Heart right ventricle (tissue), 16 donors: ENCODE measurements around the gene GAN. TPM values are rescaled to one million over a fixed set of nuclear protein-coding genes. Genes with fewer than 3 reads are reported as not detected.

Source experiments
- ATAC-seq, 8 donors: fragments of 200-7000 bp; cut with Tn5 transposase; one replicate each; pipeline ENCODE4 v1.9.1; 2020; ENCODE audit warnings: mild to moderate bottlenecking in 8 of 8, moderate library complexity in 8 of 8, moderate number of reproducible peaks in 1 of 8
- DNase-seq, 2 donors: peaks; one replicate each; pipeline ENCODE4 v3.0.0-alpha.2; 2020
- H3K27ac ChIP-seq, 10 donors: fragments of 200-600 bp; sonication (generic) in 2 of 10; one replicate each; pipeline versions ENCODE4 v1.5.0 to v1.8.0; 2020 to 2022; ENCODE audit warnings: mild to moderate bottlenecking in 3 of 10
- H3K27me3 ChIP-seq, 7 donors: fragments of 200-600 bp; one replicate each; pipeline ENCODE4 v1.8.0; 2021 to 2022; ENCODE audit warnings: mild to moderate bottlenecking in 2 of 7
- H3K36me3 ChIP-seq, 9 donors: fragments of 200-600 bp; sonication (generic) in 1 of 9; one replicate each; pipeline versions ENCODE4 v1.5.0 to v1.8.0; 2020 to 2022; ENCODE audit warnings: mild to moderate bottlenecking in 2 of 9
- H3K4me1 ChIP-seq, 9 donors: fragments of 200-600 bp; sonication (generic) in 1 of 9; one replicate each; pipeline versions ENCODE4 v1.5.0 to v1.8.0; 2020 to 2022; ENCODE audit warnings: mild to moderate bottlenecking in 4 of 9
- H3K4me3 ChIP-seq, 10 donors: fragments of 200-600 bp; sonication (generic) in 2 of 10; one replicate each; pipeline versions ENCODE4 v1.5.0 to v1.8.0; 2020 to 2022; ENCODE audit warnings: mild to moderate bottlenecking in 7 of 10, moderate library complexity in 2 of 10
- H3K9me3 ChIP-seq, 11 donors: fragments of 200-600 bp in 10 of 11; sonication (generic) in 2 of 11; one replicate each; pipeline versions ENCODE4 v1.5.0 to v1.8.0; 2013 to 2022; ENCODE audit warnings: mild to moderate bottlenecking in 2 of 11, control low read depth in 1 of 11, moderate library complexity in 1 of 11
- CTCF ChIP-seq, 9 donors: fragments of 200-600 bp; sonication (generic) in 2 of 9; IDR thresholded peaks; one replicate each; pipeline versions ENCODE4 v1.5.0 to v1.8.0; 2021 to 2022; ENCODE audit warnings: antibody characterized with exemption in 9 of 9, mild to moderate bottlenecking in 5 of 9, moderate library complexity in 1 of 9
- WGBS, 2 donors: extraction: QIAGEN DNeasy Blood & Tissue Kit; methylation state at CpG; one replicate each; pipeline ENCODE4 v1.1.7; 2013; ENCODE audit warnings: inconsistent platforms in 1 of 2; 5-methylcytosine and 5-hydroxymethylcytosine counted together
- intact Hi-C, 10 donors: fragments of 100-400 bp; cut with DNase I; formaldehyde crosslinking; loops; one replicate each; pipeline versions ENCODE4 v1.11.1 to v1.14.2; 2022
- polyA plus RNA-seq, 2 donors: library from polyadenylated mRNA; stranded (reverse); fragments of 200-250 nt; gene quantifications; one replicate each; pipeline ENCODE4 v1.2.3, GENCODE V29; 2013
- total RNA-seq, 10 donors: library from RNA; stranded (reverse); fragmentation: NEBNext Ultra II Directional in 3 of 10; extraction: Animal tissue kit (Norgen Biotek cat#: 25700) in 3 of 10; gene quantifications; one replicate each; pipeline versions ENCODE4 v1.2.1 to v1.2.4, GENCODE V29; 2021 to 2023
- donor health status: Arrhythmogenic right ventricular cardiomyopathy.
- donor health status: ischemic (EF 13 %, LVEDD 7.1; RV severe dilation, severe dysfunction).
- donor health status: healthy with polysubstance abuse.
- donor health status: DM: no; HTN: yes; CAD: no.
- donor health status: DM: no; HTN: no; CAD: no.
- donor health status: ischemic (EF 25% LVEDD 6.9; RV normal size, moderate dysfunction).
- donor health status: ischemic (EF 25% LVEDD 5.7; RV mildly dilated, moderate dysfunction).
- donor health status: healthy.
- donor health status: DM: yes; HTN: yes; CAD: no.
- donor health status: Ischemic cardiomyopathy.
- donor health status: ischemic (EF 35%, LVEDD 5.7; RV mildly dilated, moderate dysfunction).
- donor health status: nonischemic (EF 11% LVEDD 7.7; RV severe dilation, severe dysfunction).
- donor health status: DM: yes; HTN: yes; CAD: no.
- donor health status: PGD.
- donor health status: ischemic (EF 29% LVEDD 5.4; RV normal size, mild dysfunction).
- donor health status: nonischemic (EF 23%, LVEDD 6.1; RV moderate dilation, normal function).

The GAN gene
- total and polyA plus RNA-seq, 12 donors = 0.94 to 17.7 (median 12.2) TPM

- DNase-seq = no peak
- H3K27me3 ChIP-seq = no peaks in the 10 kb centered on the region
- H3K36me3 ChIP-seq = peaks cover 0 to 75% (median 12%) of the 10 kb centered on the region in 9 donors
- TF ChIP-seq CTCF (IDR thresholded peaks at IDR 0.05) = no peak
- no peak for ATAC-seq
- no peaks in the 10 kb centered on the region for H3K9me3 ChIP-seq
- H3K4me3 ChIP-seq = no peak overlapping the region
- H3K27ac ChIP-seq = peak overlapping the region in 2 of 10 donors; percentile 10 to 33
- WGBS, 2 donors = 83 to 88% methylated on average over 4 of the region's 4 CpGs
- H3K4me1 ChIP-seq = peaks cover 0 to 63% (median 12%) of the 10 kb centered on the region in 9 donors
- intact Hi-C loops = loop anchor here in 7 of 10 donors (2.0 to 10.0 kb wide), 8 partner anchors 31 to 515 kb away; no protein-coding TSS in a partner anchor
These were observed 55.2 kb downstream of the GAN start for GRCh38 chr16:81369888-81370504.

- intact Hi-C loops = no loop called here
- H3K27ac ChIP-seq = no peak overlapping the region
- TF ChIP-seq CTCF (IDR thresholded peaks at IDR 0.05) = no peak
- H3K4me3 ChIP-seq = no peak overlapping the region
- H3K4me1 ChIP-seq = peaks cover 0 to 65% (median 12%) of the 10 kb centered on the region in 9 donors
- WGBS, 2 donors = 65 to 74% methylated on average over 1 of the region's 1 CpG
- H3K36me3 ChIP-seq = peaks cover 0 to 74% (median 4%) of the 10 kb centered on the region in 9 donors
- no peak for ATAC-seq
- H3K27me3 ChIP-seq = no peaks in the 10 kb centered on the region
- no peak for DNase-seq
- no peaks in the 10 kb centered on the region for H3K9me3 ChIP-seq
These were observed 56.3 kb downstream of the GAN start for GRCh38 chr16:81371106-81371505.

- peak in 1 of 2 donors; percentile 27 for DNase-seq
- Histone ChIP-seq H3K36me3 (peaks cover 0 to 76% (median 23%) of the 10 kb centered on the region in 9 donors), H3K27ac (peak overlapping the region in 5 of 10 donors; percentile 23 to 72 (median 65)), H3K27me3 (no peaks in the 10 kb centered on the region), H3K9me3 (no peaks in the 10 kb centered on the region), H3K4me1 (peaks cover 0 to 36% (median 0%) of the 10 kb centered on the region in 9 donors), H3K4me3 (no peak overlapping the region)
- intact Hi-C loops = no loop called here
- peak in 6 of 8 donors; percentile 55 to 72 (median 60) for ATAC-seq
- TF ChIP-seq CTCF (IDR thresholded peaks at IDR 0.05) = no peak
- WGBS, 2 donors = 37 to 45% methylated on average over 3 of the region's 3 CpGs
These were observed 59.8 kb downstream of the GAN start for GRCh38 chr16:81374550-81374949.

GRCh38 chr16:81376880-81377279 is 62.1 kb downstream of the GAN start:
- no peak overlapping the region for H3K27ac ChIP-seq
- no peak overlapping the region for H3K4me3 ChIP-seq
- H3K9me3 ChIP-seq = no peaks in the 10 kb centered on the region
- no peaks in the 10 kb centered on the region for H3K27me3 ChIP-seq
- WGBS, 2 donors = 70 to 73% methylated on average over 7 of the region's 7 CpGs
- intact Hi-C loops = no loop called here
- DNase-seq (no peak), ATAC-seq (no peak)
- peaks cover 0 to 21% (median 0%) of the 10 kb centered on the region in 9 donors for H3K4me1 ChIP-seq
- no peak for TF ChIP-seq CTCF (IDR thresholded peaks at IDR 0.05)
- H3K36me3 ChIP-seq = peaks cover 0 to 61% (median 19%) of the 10 kb centered on the region in 9 donors
